HG03521 (cell line): ENCODE results near the gene NEO1.

Experiments used
- ATAC-seq: cut with Tn5 transposase; IDR thresholded peaks from one replicate; pipeline ENCODE4 v1.9.1; 2021; ENCODE audit warnings: mild to moderate bottlenecking, moderate library complexity; ENCODE audit not compliant: unreplicated experiment

NEO1 gene

GRCh38 chr15:73069109-73069508, 16.8 kb downstream of the NEO1 start:
- ATAC-seq = no peak

DNA sequence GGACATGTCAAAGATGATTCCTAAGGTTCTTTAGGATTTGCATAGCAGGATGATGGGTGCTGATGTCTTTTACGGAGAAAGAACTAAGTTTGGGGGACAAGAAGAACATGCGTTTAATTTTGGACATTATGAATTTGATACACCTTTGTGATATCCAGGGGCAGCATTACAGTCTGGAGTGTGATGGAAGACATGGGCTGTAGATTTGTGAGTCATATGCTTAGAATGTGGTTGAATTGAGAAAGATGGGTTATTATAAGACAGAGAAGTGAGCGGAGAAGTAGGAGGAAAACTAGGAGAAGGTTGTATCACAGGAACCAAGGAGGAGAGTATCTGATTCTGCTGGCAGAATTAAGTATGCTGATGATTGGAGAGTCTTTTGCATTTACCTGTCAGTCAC, 20.6 kb downstream of the NEO1 start:
- ATAC-seq = no peak

DNA sequence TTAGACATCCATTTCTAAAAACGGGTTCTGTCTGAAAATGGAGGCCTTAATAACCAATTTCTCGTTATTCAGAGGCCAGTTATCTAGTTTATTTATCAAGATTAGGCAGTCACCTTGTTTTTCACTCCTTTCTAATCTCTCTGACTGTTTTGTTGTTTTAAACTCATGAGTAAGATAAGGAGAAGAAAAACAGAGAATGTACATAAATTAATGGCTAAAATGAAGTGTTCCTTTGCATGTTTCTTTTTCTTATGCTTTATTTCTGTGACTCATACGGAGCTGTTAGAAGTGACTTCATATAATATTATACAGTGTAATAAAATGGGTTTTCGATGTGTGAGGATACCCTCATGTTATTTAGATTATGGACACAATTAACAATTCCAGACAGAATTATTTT, 22.0 kb downstream of the NEO1 start:
- ATAC-seq = no peak

DNA sequence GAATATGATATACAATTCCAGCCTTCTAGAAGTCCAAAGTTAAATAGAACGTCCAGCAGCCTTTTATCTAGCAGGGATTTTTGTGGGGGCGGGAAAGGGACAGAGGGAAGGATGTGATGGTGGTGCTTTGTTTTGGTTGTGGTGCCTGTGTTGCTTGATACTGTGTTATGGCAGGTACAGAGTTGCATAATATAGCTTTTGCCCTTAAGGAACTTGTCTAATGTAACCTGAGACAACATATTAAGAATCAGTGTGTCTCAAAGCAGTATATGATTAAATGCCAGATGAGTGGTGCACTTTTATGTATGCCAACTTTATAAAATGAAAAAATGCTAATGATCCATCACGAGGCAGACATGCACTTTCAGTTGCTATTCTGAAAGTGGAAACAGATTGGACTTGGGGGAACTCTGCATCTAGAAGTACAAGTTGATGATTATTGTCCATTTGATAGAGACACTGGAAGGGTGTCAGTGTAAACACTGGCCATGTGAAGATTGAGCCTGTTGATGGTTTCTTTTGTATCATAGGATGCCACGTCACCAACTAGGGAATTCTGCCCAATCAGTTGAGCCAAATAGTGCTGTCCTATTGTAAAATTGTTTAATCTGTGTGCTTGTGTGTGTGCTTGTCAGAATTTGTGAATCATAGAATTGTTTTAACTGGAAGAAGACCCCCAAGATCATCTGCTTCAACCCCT, 23.0 kb downstream of the NEO1 start:
- no peak for ATAC-seq

- ATAC-seq = no peak
Measured at GRCh38 chr15:73078291-73078690, 26.0 kb downstream of the NEO1 start.

GRCh38 chr15:73078722-73079121, 26.5 kb downstream of the NEO1 start:
- no peak for ATAC-seq

DNA sequence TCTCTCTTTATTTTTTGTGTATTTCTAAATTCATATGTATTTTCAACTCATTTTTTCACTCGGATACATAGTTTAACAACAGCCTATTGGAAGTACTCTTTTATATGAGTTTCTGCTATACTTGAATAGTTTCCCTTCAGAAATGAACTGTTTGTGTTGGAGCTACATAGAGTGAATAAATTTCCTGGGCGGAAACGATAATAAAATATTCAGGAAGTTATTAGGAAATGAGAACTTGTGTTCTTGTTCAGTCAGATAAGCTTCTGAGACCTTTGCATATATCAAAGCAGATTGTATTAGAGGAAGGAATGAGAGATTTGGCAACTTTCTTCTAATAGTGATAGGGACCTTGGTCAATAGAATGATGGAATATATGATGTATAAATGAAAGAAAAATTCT, 27.3 kb downstream of the NEO1 start:
- ATAC-seq = no peak

DNA sequence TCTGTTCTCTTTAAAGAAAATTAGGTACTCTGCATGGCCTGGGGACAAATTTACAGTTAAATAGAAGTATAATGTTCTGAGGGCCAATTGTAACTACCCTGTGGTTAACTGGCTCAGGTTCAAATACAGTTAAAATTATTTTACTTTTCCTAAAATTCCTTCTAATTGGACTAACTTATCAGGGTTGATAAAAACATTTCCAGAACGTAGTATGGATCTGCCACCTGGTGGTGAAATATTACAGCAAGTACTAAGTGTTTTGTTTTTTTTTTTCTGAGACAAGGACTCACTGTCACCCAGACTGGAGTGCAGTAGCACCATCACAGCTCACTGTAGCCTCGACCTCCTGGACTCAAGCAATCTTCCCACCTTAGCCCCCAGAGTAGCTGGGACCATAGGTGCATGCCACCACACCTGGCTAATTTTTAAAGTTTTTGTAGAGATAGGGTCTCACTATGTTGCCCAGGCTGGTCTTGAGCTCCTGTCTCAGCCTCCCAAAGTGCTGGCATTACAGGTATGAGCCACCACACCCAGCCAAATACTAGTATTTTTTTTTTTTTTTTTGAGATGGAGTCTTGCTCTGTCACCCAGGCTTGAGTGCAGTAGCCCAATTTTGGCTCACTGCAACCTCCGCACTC, 29.2 kb downstream of the NEO1 start:
- no peak for ATAC-seq

DNA sequence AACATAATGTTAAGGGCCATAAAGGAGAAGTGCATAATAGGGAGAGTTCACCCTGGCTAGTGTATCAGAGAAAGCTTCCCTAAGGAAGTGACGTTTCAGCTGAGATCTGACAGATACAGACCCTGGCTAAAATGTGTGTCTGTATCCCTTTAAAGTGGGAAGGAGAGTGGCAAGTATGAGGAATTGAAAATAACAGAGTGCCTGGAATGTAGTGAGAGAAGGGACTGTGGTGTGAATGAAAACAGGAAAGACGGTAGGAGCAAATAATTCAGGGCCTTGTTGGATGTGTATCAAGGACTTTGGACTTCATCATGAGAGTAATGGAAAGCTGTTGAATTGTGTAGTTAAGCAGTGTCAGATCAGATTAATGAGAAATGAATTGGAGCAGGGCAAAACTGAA, 30.5 kb downstream of the NEO1 start:
- no peak for ATAC-seq

GRCh38 chr15:73087098-73087497, 34.8 kb downstream of the NEO1 start:
- ATAC-seq = no peak

GRCh38 chr15:73105064-73105463, 52.8 kb downstream of the NEO1 start:
- ATAC-seq = no peak

DNA sequence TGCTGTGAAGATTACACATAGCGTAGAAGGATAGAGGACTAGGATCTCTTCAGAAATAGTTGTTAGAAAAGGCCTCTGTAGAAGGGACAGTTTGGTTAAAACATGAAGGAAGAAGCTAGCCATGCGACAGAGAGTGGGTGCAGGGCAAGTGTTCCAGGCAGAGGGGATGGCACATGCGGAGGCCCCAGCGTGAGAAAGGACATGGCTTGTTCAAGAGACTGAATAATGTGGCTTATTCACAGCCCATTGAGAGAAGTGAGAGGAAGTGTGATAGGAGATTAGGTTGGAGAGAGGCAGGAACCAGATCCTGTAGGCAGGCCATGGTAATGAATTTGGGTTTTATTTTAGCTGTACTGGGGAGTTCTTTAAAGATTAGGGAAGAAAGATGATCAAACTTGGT, 56.4 kb downstream of the NEO1 start:
- no peak for ATAC-seq

DNA sequence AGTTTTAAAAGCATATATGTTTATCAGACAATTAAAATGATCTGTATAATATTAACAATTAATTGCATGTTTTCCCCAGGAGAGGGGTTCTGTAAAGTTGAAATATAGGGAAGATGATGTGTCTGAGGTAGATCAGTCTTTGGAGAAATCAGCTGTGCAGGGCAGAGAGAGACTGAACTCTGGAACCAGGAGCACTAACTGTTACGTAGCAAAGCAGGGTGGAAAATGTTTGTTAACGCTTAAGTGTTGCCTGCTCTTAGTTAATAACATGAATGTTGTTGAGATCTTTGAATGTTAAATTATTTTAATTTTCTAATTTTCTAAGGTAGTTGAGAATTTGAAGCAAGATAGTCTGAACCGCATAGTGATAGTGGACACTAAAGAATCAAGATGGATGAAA, 57.5 kb downstream of the NEO1 start:
- no peak for ATAC-seq

DNA sequence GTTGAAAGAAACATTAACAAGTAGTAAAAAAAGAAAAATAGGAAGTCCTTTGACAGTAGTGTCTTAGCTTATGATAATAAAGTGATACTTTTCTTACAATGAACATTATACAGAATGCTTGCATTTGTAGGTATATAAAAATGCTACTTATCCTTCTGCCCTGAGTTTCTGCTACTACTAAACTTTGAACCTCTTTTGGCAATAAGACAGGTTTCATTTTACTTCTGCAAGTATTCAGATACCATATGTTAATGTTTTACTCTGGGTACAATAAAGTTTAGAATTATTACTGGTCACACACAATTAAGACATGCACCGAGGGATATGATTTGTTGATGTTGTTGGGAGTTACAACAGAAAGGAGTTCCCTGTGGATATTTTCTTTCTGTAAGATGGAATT, 57.9 kb downstream of the NEO1 start:
- ATAC-seq = no peak

DNA sequence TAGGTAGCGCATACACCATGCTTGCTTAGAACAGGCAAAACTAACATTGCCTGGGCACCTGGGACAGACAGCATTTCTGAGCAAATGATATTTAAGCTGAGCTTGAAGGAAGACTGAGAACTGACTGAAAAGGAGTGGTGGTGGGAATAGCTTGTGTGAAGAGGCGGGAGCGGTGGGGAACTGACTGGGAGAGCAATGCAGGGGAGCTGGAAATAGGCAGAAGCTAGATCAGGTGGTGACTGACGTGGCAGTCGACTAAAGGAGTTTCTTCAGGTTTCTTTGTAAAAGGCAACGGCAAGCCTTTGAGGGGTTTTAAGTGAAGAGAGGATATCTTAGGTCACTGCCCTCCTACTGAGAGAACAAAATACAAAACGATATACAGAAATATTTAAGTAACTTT, 61.8 kb downstream of the NEO1 start:
- ATAC-seq = no peak

GRCh38 chr15:73116164-73116563, 63.9 kb downstream of the NEO1 start:
- no peak for ATAC-seq

DNA sequence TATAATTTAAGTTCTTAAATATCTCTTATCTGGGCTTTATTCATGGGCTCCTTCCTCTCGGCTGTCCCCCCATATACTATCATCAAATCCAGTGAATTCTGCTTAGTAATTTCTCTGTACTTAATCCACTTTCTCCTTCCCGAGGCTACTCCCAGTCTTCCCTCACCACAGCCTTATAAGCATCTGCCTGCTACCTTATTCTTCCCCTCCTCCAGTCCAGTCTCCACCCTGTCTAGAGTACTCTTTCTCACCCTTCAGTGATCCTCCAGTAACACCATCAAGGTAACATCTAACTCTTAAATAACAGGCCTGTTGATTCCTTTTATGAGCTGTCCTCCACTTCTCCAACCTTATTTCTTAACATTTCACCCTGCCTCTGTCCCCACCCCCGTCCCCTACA, 65.8 kb downstream of the NEO1 start:
- no peak for ATAC-seq

DNA sequence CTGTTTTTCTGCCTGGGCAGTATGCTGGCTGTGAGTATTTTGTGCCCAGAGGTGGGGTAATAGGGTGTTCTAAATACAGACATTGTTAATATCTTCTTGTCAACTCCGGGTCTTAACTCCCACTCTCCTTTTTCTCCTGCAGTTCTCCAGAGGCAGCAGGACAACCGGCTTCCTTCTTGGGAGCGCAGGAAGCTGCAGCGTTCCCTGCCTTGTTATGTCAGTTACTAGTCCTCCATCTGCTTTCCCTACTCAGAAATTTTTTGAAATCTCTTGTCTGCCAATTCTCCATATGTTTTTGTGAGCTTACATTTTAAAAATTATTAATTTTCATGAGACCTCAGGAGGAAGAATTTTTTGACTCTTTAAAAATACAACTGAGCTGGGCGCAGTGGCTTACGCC, 67.2 kb downstream of the NEO1 start:
- no peak for ATAC-seq

DNA sequence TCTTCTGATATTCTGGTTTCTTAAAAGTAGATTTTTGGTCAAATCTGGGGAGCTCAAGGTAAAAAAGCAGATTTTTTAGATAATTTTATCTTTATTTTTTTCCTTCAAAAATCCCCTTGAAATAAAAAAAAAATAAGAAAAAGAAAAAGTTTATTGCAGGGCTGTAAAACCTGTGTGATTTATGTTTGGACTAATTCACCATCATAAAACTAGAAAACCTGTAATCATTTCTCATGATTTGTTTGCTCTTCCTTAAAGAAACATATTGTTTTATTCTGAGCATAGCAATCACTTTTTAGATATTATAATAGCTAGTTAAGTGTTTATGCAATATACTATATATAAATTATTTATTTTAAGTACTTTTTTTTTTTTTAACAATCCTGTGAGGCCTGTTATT, 68.0 kb downstream of the NEO1 start:
- ATAC-seq = no peak

- ATAC-seq = no peak
Measured at GRCh38 chr15:73125219-73125618, 73.0 kb downstream of the NEO1 start.

- ATAC-seq = no peak
Measured at GRCh38 chr15:73127302-73127936, 75.2 kb downstream of the NEO1 start.

DNA sequence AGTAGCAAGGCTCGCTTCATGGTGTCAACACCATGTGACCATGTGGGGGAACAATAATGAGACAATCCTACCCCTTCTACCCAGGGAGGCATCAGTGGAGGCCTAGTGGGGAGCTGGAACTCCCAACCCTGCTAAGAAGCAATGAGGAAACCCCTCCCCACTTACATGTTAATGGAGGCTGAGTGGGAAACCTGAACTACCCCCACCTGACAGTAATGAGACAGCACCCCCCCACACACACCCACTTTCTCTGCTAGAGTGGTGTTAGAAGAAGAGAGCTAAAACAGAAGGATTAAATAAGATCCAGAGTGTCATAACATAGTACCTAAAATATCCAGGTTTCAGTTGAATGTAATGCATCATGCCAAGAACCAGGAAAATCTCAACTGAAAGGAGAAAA, 78.6 kb downstream of the NEO1 start:
- no peak for ATAC-seq
